SK-N-SH (cell line): Measurements from ENCODE around the gene TAMM41.

Experiments used
- EP300 ChIP-seq, 2 experiments: IDR thresholded peaks; 2 replicates each; pipeline versions ENCODE4 v1.4.0 to v1.6.1; 2012; ENCODE audit warnings: borderline replicate concordance in 1 of 2, low read depth in 1 of 2, low read length in 1 of 2
- JUND ChIP-seq: IDR thresholded peaks from 2 replicates; pipeline ENCODE4 v1.4.0; 2012
- MEF2A ChIP-seq: IDR thresholded peaks from 2 replicates; pipeline ENCODE4 v1.4.0; 2012; ENCODE audit warnings: low read depth, borderline replicate concordance
- MXI1 ChIP-seq: IDR thresholded peaks from 2 replicates; pipeline ENCODE4 v1.6.1; 2012; ENCODE audit warnings: mild to moderate bottlenecking, low read depth, low read length, improper control_type of control experiment
- NRF1 ChIP-seq: IDR thresholded peaks from 2 replicates; pipeline ENCODE4 v1.6.1; 2012; ENCODE audit warnings: low read depth, mild to moderate bottlenecking, low read length
- RCOR1 ChIP-seq: fragments of 150-350 bp; IDR thresholded peaks from 2 replicates; pipeline ENCODE4 v1.6.1; 2017; ENCODE audit warnings: antibody characterized with exemption, low read length
- RXRA ChIP-seq: IDR thresholded peaks from 2 replicates; pipeline ENCODE4 v1.4.0; 2012; ENCODE audit warnings: low read depth, mild to moderate bottlenecking, borderline replicate concordance
- ZBTB33 ChIP-seq: IDR thresholded peaks from 2 replicates; pipeline ENCODE4 v1.4.0; 2012; ENCODE audit warnings: low read depth, borderline replicate concordance
- TF ChIP-seq, protein P1 (sequence below): IDR thresholded peaks from 2 replicates; pipeline ENCODE4 v1.4.0; 2012; ENCODE audit warnings: low read depth, borderline replicate concordance
- TF ChIP-seq, protein P2 (sequence below): fragments of 200-600 bp; sonication (generic); IDR thresholded peaks from 2 replicates; pipeline ENCODE4 v1.6.1; 2017; ENCODE audit warnings: antibody characterized with exemption, mild to moderate bottlenecking, moderate library complexity

DNA sequence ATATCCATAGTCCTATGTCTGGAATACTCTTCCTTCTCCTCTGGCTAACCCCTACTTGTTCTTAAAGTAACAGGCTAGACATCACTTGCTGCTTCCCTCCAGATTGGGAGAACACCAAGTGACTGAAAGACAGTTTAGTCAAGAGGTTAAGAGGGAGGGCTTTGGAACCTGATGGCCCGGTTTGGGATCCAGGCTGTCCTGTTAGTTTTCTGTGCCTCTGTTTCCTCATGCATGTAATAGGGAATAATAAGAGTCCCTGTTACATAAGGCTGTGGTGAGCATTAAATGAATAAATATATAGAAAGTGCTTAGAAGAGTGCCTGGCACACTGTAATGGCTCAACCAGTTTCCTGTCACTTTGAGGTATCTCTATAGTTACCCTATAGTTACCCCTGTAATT is 66.3 kb downstream of the TAMM41 start:
- TF ChIP-seq, protein P1, sequence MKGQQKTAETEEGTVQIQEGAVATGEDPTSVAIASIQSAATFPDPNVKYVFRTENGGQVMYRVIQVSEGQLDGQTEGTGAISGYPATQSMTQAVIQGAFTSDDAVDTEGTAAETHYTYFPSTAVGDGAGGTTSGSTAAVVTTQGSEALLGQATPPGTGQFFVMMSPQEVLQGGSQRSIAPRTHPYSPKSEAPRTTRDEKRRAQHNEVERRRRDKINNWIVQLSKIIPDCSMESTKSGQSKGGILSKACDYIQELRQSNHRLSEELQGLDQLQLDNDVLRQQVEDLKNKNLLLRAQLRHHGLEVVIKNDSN: no peak
- TF ChIP-seq RXRA: no peak
- TF ChIP-seq ZBTB33: no peak
- TF ChIP-seq, protein P2, sequence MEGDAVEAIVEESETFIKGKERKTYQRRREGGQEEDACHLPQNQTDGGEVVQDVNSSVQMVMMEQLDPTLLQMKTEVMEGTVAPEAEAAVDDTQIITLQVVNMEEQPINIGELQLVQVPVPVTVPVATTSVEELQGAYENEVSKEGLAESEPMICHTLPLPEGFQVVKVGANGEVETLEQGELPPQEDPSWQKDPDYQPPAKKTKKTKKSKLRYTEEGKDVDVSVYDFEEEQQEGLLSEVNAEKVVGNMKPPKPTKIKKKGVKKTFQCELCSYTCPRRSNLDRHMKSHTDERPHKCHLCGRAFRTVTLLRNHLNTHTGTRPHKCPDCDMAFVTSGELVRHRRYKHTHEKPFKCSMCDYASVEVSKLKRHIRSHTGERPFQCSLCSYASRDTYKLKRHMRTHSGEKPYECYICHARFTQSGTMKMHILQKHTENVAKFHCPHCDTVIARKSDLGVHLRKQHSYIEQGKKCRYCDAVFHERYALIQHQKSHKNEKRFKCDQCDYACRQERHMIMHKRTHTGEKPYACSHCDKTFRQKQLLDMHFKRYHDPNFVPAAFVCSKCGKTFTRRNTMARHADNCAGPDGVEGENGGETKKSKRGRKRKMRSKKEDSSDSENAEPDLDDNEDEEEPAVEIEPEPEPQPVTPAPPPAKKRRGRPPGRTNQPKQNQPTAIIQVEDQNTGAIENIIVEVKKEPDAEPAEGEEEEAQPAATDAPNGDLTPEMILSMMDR: no peak
- no peak for TF ChIP-seq MXI1
- TF ChIP-seq JUND: no peak
- no peak for TF ChIP-seq EP300 (IDR thresholded peaks at IDR 0.05; ENCODE audit: borderline replicate concordance in 1 of 2, low read depth in 1 of 2, low read length in 1 of 2)
- TF ChIP-seq MEF2A: no peak
- no peak for TF ChIP-seq NRF1
- TF ChIP-seq RCOR1: no peak
